GM10266 (cell line): ENCODE results near the gene DYNLT1.
"Not testable (repeated sequence)": the region's sequence is repeated elsewhere in the genome, so short reads cannot be mapped to it uniquely, and the experiment has no call there.

Source experiments
- DNase-seq: peaks from one replicate; pipeline ENCODE4 v3.0.0; 2012; ENCODE audit errors: extremely low spot score
- CTCF ChIP-seq: IDR thresholded peaks from 2 replicates; pipeline ENCODE4 v1.5.1; 2012; ENCODE audit warnings: mild to moderate bottlenecking, low read depth; ENCODE audit not compliant: control insufficient read depth, insufficient read depth; ENCODE audit errors: missing control alignments

The DYNLT1 gene

DNA sequence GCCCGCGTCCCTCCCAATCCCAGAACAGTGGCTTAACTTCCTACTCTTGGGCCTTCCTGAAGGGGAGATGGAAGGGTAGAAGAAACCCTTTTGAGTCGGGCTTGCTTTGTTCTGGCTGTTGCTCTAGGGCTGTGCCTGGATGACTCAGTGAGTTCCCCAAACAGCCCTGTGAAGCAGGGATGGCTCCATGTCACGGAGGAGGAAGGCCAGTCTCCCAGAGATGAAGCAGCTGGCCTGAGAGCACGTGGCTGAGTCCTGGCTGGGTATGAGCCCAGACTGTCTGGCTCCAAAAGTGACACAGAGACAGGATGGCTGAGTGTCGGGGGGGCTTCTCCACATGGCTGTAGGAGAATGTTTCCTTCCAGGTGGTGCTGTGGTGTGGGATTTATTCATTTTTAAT lies 10.0 kb upstream of the DYNLT1 start:
- no peak for TF ChIP-seq CTCF

GRCh38 chr6:158653577-158654354 lies 9.2 kb upstream of the DYNLT1 start:
- DNase-seq: peak; percentile 69
- no peak for TF ChIP-seq CTCF

More for the DNA sequence above, 10.0 kb upstream of the DYNLT1 start:
- DNase-seq: no peak

GRCh38 chr6:158651981-158652737 lies 7.6 kb upstream of the DYNLT1 start:
- not testable (repeated sequence) for DNase-seq

DNA sequence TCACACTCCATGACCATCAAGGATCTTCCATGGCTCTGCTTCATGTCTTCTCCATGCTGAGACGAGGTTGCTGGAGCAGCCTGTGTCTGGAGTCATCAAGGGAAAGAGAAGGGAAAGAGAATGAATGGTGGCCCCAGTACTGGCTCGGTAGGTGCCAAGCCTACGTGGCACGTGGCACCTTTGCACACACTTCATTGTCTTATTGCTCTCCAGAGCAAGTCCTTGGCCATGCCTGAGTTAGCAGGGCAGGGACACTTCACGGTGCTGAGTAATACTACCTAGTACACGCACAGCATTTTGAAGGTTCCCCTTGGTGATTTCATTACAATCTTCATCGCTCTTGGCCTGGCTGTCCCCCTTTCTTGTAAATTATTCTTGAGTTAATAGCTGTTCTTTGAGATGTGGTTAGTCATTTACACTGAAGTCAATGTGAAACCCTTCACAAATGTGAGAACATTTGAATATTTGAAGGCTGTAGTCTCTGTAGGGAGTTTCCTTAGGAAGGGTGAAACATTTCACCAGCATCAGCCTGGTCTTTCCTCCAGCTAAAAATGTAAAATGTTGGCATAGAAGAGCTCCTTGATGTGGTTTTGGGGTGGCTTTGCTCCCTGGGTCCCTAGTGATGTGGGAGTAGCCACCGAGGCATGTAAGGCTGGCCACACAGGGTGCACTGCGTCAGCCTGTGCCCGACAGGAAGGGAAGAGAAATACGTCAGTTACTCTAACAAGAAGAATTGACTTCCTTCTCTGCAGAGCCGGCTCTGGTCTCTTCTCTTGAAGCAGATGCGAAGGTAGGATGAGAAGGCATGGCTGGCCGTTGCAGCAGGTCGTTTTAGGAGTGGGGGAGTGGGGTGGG lies 5.0 kb upstream of the DYNLT1 start, which contains the start of gene SYTL3:
SYTL3 (plus strand) TSS at position 766 of the 855 bp plus-strand sequence. CDS start 13,215 bp downstream, outside the sequence.
- DNase-seq: peak; percentile 58
- no peak for TF ChIP-seq CTCF

GRCh38 chr6:158648682-158649131 lies 4.2 kb upstream of the DYNLT1 start:
- no peak for TF ChIP-seq CTCF
- peak; percentile 71 for DNase-seq

GRCh38 chr6:158647501-158647900 lies 3.0 kb upstream of the DYNLT1 start:
- no peak for DNase-seq
- no peak for TF ChIP-seq CTCF
